Measurements from ENCODE around the gene CACNB3. TPM values are rescaled to one million over a fixed set of nuclear protein-coding genes. Genes with fewer than 3 reads are reported as not detected.

The CACNB3 gene
- total and polyA plus RNA-seq, 2 of the 13 experiments (the other 11 are each of a cell fraction or from before 2014, with no cell fraction given): 0.29 to 0.54 TPM

- Histone ChIP-seq H2AFZ (ENCODE audit: low read length) (no peak overlapping the region), H3K27ac (ENCODE audit: extremely low read length, insufficient read depth, low read length) (no peak overlapping the region), H3K79me2 (ENCODE audit: insufficient read depth, low read length) (no peaks in the 10 kb centered on the region), H3K4me2 (ENCODE audit: low read depth, low read length) (peak overlapping the region; percentile 31; the same call in 1 of the 2 replicates), H3K4me3 (replicated peaks in 1 of 3; ENCODE audit: insufficient read depth in 1 of 3, low read depth in 2 of 3, low read length in 3 of 3) (no peak overlapping the region), H3K4me1 (ENCODE audit: insufficient read depth, low read length) (peaks cover 19% of the 10 kb centered on the region), H4K20me1 (ENCODE audit: insufficient read depth, low read length) (no peaks in the 10 kb centered on the region), H3K36me3 (replicated peaks in 1 of 2; ENCODE audit: control insufficient read depth in 1 of 2, insufficient read depth in 2 of 2, low read length in 2 of 2) (peaks cover 0 to 1% of the 10 kb centered on the region in 2 experiments; a peak in 2 of 5 replicates), H3K9ac (ENCODE audit: insufficient read depth, low read depth, low read length) (no peak overlapping the region), H3K27me3 (ENCODE audit: control insufficient read depth in 1 of 2, insufficient read depth in 2 of 2, low read length in 2 of 2) (no peaks in the 10 kb centered on the region), H3K9me3 (ENCODE audit: low read length) (no peaks in the 10 kb centered on the region)
- in situ Hi-C loops (cut with HindIII; ENCODE audit: extremely low pct_ligation_motif_present, low pct_unique_long_range_greater_than_20kb): no loop called here
- CTCF ChIA-PET (ENCODE audit: low intra/inter-chr PET ratio, low total read pairs): no interaction called here
- DNase-seq (ENCODE audit: low spot score): peak; percentile 32
- ATAC-seq: peak; percentile 74
- POLR2A ChIA-PET: interaction anchor here (0.9 to 1.2 kb wide), 4 partner anchors 24 to 98 kb away, joined by 3 to 4 read pairs (median 3); partner anchors contain the start of gene ARF3
- peak; percentile 21 for FAIRE-seq
- no TSS peak for BruUV-seq (replicated peaks)
- intact Hi-C loops (cut with micrococcal nuclease; ENCODE audit: unreplicated experiment): no loop called here
- WGBS (ENCODE audit: low lambda C conversion rate): 48% methylated on average over 4 of the region's 5 CpGs
- TF ChIP-seq ARID5B (CRISPR knock-in tag; IDR thresholded peaks at IDR 0.05): peak; percentile 40; the same call in 1 of the 2 replicates
- TF ChIP-seq HOMEZ (CRISPR knock-in tag; IDR thresholded peaks at IDR 0.05; ENCODE audit: low read depth): no peak
- TF ChIP-seq ZNF672 (CRISPR knock-in tag; IDR thresholded peaks at IDR 0.05): no peak
- no peak for TF ChIP-seq TFE3 (CRISPR knock-in tag; IDR thresholded peaks at IDR 0.05)
- TF ChIP-seq EED (CRISPR knock-in tag; IDR thresholded peaks at IDR 0.05): no peak
- TF ChIP-seq ZNF430 (CRISPR knock-in tag; IDR thresholded peaks at IDR 0.05): 0 out of 2 replicates have a peak, but pooled peaks have one; percentile 37
- no peak for TF ChIP-seq ZBTB25 (CRISPR knock-in tag; IDR thresholded peaks at IDR 0.05)
- no peak for TF ChIP-seq ZSCAN30 (CRISPR knock-in tag; IDR thresholded peaks at IDR 0.05)
- no peak for TF ChIP-seq ZBTB1 (CRISPR knock-in tag; IDR thresholded peaks at IDR 0.05; ENCODE audit: borderline replicate concordance)
- no peak for TF ChIP-seq NR1H2 (CRISPR knock-in tag; IDR thresholded peaks at IDR 0.05; ENCODE audit: borderline replicate concordance, low read depth)
- TF ChIP-seq POLR2G (IDR thresholded peaks at IDR 0.05; ENCODE audit: low read depth, low read length): no peak
- TF ChIP-seq ZNF639 (CRISPR knock-in tag; conservative IDR thresholded peaks at IDR 0.05): no peak
- 0 out of 2 replicates have a peak, but pooled peaks have one; percentile 17 for TF ChIP-seq ZNF770 (CRISPR knock-in tag; IDR thresholded peaks at IDR 0.05)
Observed at GRCh38 chr12:48859607-48860006, 41.3 kb downstream of the CACNB3 start.
